ENCODE measurements around the gene ROBO3.

Gene ROBO3

DNA sequence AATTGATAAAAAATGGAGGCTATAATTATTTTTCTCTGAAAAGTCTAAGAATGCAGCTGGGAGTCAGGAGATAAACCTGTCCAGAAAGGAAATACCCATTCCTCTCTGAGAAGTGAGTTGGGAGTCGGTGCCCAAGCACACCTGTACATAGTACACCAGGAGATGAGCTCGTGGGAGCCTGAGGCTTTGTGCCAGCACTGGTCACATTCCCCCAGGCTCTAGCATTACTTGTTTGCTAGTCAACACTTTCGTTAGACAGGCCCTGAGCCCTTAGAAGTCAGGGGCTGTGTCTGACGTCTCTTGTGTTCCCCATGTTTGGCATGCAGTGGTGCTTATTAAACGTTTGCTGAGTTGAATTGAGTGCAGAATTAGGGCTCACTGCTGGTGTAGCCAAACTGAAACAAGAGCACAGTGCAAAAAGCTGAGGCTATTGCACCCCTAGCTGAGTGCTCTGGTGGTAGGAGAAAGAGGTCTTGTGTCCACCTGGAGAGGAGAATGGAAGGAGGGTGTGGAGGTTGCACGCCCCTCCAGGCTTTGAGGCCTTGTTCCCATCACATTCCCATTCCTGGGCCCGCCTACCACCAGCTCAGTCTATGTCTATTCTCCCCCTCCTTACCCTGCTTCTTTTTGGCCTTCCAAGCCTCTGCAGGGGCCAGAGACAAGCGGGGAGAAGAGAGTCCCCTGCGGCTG, 25.6 kb downstream of the ROBO3 start:
- TF ChIP-seq GLIS2 (tag by site-specific recombination; IDR thresholded peaks at IDR 0.05), result no peak
- TF ChIP-seq ZFP3 (tag by site-specific recombination; IDR thresholded peaks at IDR 0.05; ENCODE audit: low read depth), result no peak
- TF ChIP-seq BCL11B (tag by site-specific recombination; IDR thresholded peaks at IDR 0.05; ENCODE audit: low read depth), result no peak
- TF ChIP-seq, protein P1, sequence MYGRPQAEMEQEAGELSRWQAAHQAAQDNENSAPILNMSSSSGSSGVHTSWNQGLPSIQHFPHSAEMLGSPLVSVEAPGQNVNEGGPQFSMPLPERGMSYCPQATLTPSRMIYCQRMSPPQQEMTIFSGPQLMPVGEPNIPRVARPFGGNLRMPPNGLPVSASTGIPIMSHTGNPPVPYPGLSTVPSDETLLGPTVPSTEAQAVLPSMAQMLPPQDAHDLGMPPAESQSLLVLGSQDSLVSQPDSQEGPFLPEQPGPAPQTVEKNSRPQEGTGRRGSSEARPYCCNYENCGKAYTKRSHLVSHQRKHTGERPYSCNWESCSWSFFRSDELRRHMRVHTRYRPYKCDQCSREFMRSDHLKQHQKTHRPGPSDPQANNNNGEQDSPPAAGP (tag by site-specific recombination; IDR thresholded peaks at IDR 0.05), result no peak
- no peak for TF ChIP-seq ZNF521 (tag by site-specific recombination; IDR thresholded peaks at IDR 0.05)
- TF ChIP-seq TRIM28 (IDR thresholded peaks at IDR 0.05; ENCODE audit: borderline replicate concordance, low read length), result no peak
- no peak for TF ChIP-seq ZNF629 (tag by site-specific recombination; IDR thresholded peaks at IDR 0.05)
- no peak for TF ChIP-seq ZNF549 (tag by site-specific recombination; IDR thresholded peaks at IDR 0.05)
- TF ChIP-seq, protein P2, sequence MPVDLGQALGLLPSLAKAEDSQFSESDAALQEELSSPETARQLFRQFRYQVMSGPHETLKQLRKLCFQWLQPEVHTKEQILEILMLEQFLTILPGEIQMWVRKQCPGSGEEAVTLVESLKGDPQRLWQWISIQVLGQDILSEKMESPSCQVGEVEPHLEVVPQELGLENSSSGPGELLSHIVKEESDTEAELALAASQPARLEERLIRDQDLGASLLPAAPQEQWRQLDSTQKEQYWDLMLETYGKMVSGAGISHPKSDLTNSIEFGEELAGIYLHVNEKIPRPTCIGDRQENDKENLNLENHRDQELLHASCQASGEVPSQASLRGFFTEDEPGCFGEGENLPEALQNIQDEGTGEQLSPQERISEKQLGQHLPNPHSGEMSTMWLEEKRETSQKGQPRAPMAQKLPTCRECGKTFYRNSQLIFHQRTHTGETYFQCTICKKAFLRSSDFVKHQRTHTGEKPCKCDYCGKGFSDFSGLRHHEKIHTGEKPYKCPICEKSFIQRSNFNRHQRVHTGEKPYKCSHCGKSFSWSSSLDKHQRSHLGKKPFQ (tag by site-specific recombination; IDR thresholded peaks at IDR 0.05), result no peak
- TF ChIP-seq MZF1 (tag by site-specific recombination; IDR thresholded peaks at IDR 0.05; ENCODE audit: borderline replicate concordance), result no peak
- no peak for TF ChIP-seq ZBTB48 (tag by site-specific recombination; IDR thresholded peaks at IDR 0.05)
- no peak for TF ChIP-seq ZNF654 (tag by site-specific recombination; IDR thresholded peaks at IDR 0.05; ENCODE audit: low read depth)
- no peak for TF ChIP-seq ZNF558 (tag by site-specific recombination; IDR thresholded peaks at IDR 0.05)
- no peak for TF ChIP-seq ZNF394 (tag by site-specific recombination; IDR thresholded peaks at IDR 0.05; ENCODE audit: borderline replicate concordance)
- TF ChIP-seq ZBTB20 (tag by site-specific recombination; IDR thresholded peaks at IDR 0.05), result no peak
- no peak for TF ChIP-seq ZNF664 (tag by site-specific recombination; IDR thresholded peaks at IDR 0.05)
- TF ChIP-seq KLF16 (tag by site-specific recombination; IDR thresholded peaks at IDR 0.05), result no peak
- no peaks in the 10 kb centered on the region for H3K4me1 ChIP-seq (ENCODE audit: control insufficient read depth, insufficient read depth, low read length)
- no peak overlapping the region for H3K4me3 ChIP-seq (ENCODE audit: low read depth, low read length)
- H3K27ac ChIP-seq (ENCODE audit: extremely low read depth, low read depth, low read length), result no peak overlapping the region
- no peaks in the 10 kb centered on the region for H3K36me3 ChIP-seq (ENCODE audit: control insufficient read depth in 2 of 2, insufficient read depth in 1 of 2, low read length in 2 of 2)
- CTCF ChIA-PET, result interaction anchor here (0.7 to 1.6 kb wide), 3 partner anchors 15 to 33 kb away, joined by 3 to 9 read pairs (median 4); no protein-coding TSS in a partner anchor
- POLR2A ChIA-PET, result interaction anchor here (1.3 kb wide), 1 partner anchor 14 kb away, joined by 6 read pairs; no protein-coding TSS in a partner anchor
- H3K9me3 ChIP-seq (ENCODE audit: control insufficient read depth, insufficient read depth, low read depth, low read length), result no peaks in the 10 kb centered on the region

DNA sequence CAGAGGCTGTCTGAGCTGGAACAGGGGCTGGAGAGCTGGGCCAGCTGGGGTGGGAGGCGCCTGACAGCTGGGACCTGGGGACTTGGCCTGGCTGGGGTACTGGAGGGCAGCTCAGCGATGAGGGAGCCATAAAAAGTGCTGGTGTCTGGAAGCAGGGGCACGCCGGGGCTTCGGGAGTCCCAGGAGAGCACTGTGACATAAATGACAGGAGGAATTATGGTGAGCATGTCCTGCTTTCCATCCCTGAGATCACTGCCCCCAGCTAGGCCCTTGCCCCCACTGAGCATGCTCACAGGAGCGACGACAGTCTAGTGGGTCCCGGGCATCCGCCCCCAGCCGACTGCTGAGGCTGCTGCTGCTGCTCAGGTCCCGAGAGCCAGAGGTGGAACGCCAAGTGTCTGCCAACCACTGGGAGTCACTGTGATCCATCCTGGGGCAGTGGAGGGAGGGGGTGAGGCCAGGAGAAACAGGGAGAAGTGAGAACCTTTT, 26.2 kb downstream of the ROBO3 start:
- ChIA-PET POLR2A (interaction anchor here (0.6 kb wide), 1 partner anchor 15 kb away, joined by 3 read pairs; no protein-coding TSS in a partner anchor), CTCF (interaction anchor here (1.0 to 1.6 kb wide), 3 partner anchors 15 to 537 kb away, joined by 3 to 9 read pairs (median 3); no protein-coding TSS in a partner anchor)
- Histone ChIP-seq H3K27ac (ENCODE audit: extremely low read depth, low read depth, low read length) (no peak overlapping the region), H3K4me3 (ENCODE audit: low read depth, low read length) (no peak overlapping the region), H3K4me1 (ENCODE audit: control insufficient read depth, insufficient read depth, low read length) (no peaks in the 10 kb centered on the region), H3K9me3 (ENCODE audit: control insufficient read depth, insufficient read depth, low read depth, low read length) (no peaks in the 10 kb centered on the region), H3K36me3 (ENCODE audit: control insufficient read depth in 2 of 2, insufficient read depth in 1 of 2, low read length in 2 of 2) (no peaks in the 10 kb centered on the region)
- TF ChIP-seq ZNF155 (tag by site-specific recombination; IDR thresholded peaks at IDR 0.05) (no peak), GLI4 (tag by site-specific recombination; IDR thresholded peaks at IDR 0.05) (no peak), ZNF548 (tag by site-specific recombination; IDR thresholded peaks at IDR 0.05) (no peak), ZNF776 (tag by site-specific recombination; IDR thresholded peaks at IDR 0.05; ENCODE audit: borderline replicate concordance) (no peak), ZNF335 (tag by site-specific recombination; conservative IDR thresholded peaks at IDR 0.05) (no peak), ZNF629 (tag by site-specific recombination; IDR thresholded peaks at IDR 0.05) (no peak)
- TF ChIP-seq, protein P3, sequence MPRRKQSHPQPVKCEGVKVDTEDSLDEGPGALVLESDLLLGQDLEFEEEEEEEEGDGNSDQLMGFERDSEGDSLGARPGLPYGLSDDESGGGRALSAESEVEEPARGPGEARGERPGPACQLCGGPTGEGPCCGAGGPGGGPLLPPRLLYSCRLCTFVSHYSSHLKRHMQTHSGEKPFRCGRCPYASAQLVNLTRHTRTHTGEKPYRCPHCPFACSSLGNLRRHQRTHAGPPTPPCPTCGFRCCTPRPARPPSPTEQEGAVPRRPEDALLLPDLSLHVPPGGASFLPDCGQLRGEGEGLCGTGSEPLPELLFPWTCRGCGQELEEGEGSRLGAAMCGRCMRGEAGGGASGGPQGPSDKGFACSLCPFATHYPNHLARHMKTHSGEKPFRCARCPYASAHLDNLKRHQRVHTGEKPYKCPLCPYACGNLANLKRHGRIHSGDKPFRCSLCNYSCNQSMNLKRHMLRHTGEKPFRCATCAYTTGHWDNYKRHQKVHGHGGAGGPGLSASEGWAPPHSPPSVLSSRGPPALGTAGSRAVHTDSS (tag by site-specific recombination; IDR thresholded peaks at IDR 0.05), result no peak
- TF ChIP-seq, protein P4, sequence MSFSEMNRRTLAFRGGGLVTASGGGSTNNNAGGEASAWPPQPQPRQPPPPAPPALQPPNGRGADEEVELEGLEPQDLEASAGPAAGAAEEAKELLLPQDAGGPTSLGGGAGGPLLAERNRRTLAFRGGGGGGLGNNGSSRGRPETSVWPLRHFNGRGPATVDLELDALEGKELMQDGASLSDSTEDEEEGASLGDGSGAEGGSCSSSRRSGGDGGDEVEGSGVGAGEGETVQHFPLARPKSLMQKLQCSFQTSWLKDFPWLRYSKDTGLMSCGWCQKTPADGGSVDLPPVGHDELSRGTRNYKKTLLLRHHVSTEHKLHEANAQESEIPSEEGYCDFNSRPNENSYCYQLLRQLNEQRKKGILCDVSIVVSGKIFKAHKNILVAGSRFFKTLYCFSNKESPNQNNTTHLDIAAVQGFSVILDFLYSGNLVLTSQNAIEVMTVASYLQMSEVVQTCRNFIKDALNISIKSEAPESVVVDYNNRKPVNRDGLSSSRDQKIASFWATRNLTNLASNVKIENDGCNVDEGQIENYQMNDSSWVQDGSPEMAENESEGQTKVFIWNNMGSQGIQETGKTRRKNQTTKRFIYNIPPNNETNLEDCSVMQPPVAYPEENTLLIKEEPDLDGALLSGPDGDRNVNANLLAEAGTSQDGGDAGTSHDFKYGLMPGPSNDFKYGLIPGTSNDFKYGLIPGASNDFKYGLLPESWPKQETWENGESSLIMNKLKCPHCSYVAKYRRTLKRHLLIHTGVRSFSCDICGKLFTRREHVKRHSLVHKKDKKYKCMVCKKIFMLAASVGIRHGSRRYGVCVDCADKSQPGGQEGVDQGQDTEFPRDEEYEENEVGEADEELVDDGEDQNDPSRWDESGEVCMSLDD (tag by site-specific recombination; IDR thresholded peaks at IDR 0.05), result no peak
- TF ChIP-seq, protein P5, sequence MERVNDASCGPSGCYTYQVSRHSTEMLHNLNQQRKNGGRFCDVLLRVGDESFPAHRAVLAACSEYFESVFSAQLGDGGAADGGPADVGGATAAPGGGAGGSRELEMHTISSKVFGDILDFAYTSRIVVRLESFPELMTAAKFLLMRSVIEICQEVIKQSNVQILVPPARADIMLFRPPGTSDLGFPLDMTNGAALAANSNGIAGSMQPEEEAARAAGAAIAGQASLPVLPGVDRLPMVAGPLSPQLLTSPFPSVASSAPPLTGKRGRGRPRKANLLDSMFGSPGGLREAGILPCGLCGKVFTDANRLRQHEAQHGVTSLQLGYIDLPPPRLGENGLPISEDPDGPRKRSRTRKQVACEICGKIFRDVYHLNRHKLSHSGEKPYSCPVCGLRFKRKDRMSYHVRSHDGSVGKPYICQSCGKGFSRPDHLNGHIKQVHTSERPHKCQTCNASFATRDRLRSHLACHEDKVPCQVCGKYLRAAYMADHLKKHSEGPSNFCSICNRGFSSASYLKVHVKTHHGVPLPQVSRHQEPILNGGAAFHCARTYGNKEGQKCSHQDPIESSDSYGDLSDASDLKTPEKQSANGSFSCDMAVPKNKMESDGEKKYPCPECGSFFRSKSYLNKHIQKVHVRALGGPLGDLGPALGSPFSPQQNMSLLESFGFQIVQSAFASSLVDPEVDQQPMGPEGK (tag by site-specific recombination; IDR thresholded peaks at IDR 0.05), result no peak
